K562 (cell line): ENCODE measurements around the gene P4HB. TPM values are rescaled to one million over a fixed set of nuclear protein-coding genes. Genes with fewer than 3 reads are reported as not detected.

ENCODE experiments used
- ATF4 ChIP-seq: fragments of 450-650 bp; formaldehyde crosslinking; IDR thresholded peaks from 2 replicates; pipeline ENCODE4 v1.4.0; 2022; ENCODE audit warnings: mild to moderate bottlenecking, moderate library complexity
- BRF1 ChIP-seq: IDR thresholded peaks from 3 replicates; pipeline ENCODE4 v1.6.1; 2011; ENCODE audit warnings: borderline replicate concordance, mild to moderate bottlenecking; ENCODE audit not compliant: insufficient read length; ENCODE audit errors: extremely low read depth
- CCNT2 ChIP-seq: IDR thresholded peaks from 2 replicates; pipeline ENCODE4 v1.6.1; 2011; ENCODE audit warnings: borderline replicate concordance, low read depth, mild to moderate bottlenecking, moderate library complexity, mixed read lengths, low read length; ENCODE audit not compliant: insufficient read length; ENCODE audit errors: extremely low read depth
- CSDE1 ChIP-seq, 2 experiments: fragments of 450-650 bp; IDR thresholded peaks; 2 replicates each; pipeline ENCODE4 v1.6.1; 2016; ENCODE audit warnings: mild to moderate bottlenecking in 1 of 2
- ETV6 ChIP-seq, 3 experiments: fragments of 150-350 bp in 1 of 3; sonication (generic) in 1 of 3; formaldehyde crosslinking in 1 of 3; IDR thresholded peaks; 2 replicates each; pipeline versions ENCODE4 v1.6.1 to v1.8.0; 2014 to 2022; ENCODE audit warnings: borderline replicate concordance in 2 of 3, low read depth in 2 of 3, antibody characterized with exemption in 1 of 3, low read length in 1 of 3, mild to moderate bottlenecking in 1 of 3, missing genetic modification reagents in 1 of 3
- FOXK1 ChIP-seq: sonication (generic); formaldehyde crosslinking; IDR thresholded peaks from 2 replicates; pipeline ENCODE4 v1.8.0; 2022; ENCODE audit warnings: missing genetic modification reagents, mild to moderate bottlenecking, borderline replicate concordance
- MED1 ChIP-seq: sonication (generic); formaldehyde crosslinking; IDR thresholded peaks from 2 replicates; pipeline ENCODE4 v1.8.1; 2023; ENCODE audit warnings: missing genetic modification reagents, borderline replicate concordance
- NBN ChIP-seq: fragments of 450-650 bp; IDR thresholded peaks from 2 replicates; pipeline ENCODE4 v1.6.1; 2016; ENCODE audit warnings: low read depth, mild to moderate bottlenecking
- NR2C2 ChIP-seq, 2 experiments: fragments of 200-800 bp in 1 of 2; sonication (Bioruptor generic) in 1 of 2; sonication (generic) in 1 of 2; formaldehyde crosslinking in 1 of 2; IDR thresholded peaks; 2 replicates each; pipeline versions ENCODE4 v1.6.1 to v1.8.0; 2016 to 2022; ENCODE audit warnings: mild to moderate bottlenecking in 1 of 2, missing compliant biosample characterization in 1 of 2, missing genetic modification characterization in 1 of 2, missing genetic modification reagents in 1 of 2
- NRF1 ChIP-seq, 2 experiments: fragments of 450-650 bp; IDR thresholded peaks in 1 of 2; conservative IDR thresholded peaks in 1 of 2; 2 replicates each; pipeline ENCODE4 v1.6.1; 2014; ENCODE audit warnings: mild to moderate bottlenecking in 2 of 2
- PYGO2 ChIP-seq: fragments of 450-650 bp; IDR thresholded peaks from 2 replicates; pipeline ENCODE4 v1.6.1; 2016; ENCODE audit warnings: mild to moderate bottlenecking, missing genetic modification characterization, moderate library complexity, missing compliant biosample characterization
- SAFB2 ChIP-seq: fragments of 200-400 bp; formaldehyde crosslinking; IDR thresholded peaks from 2 replicates; pipeline ENCODE4 v1.6.1; 2018; ENCODE audit warnings: borderline replicate concordance, low read length, low read depth, moderate library complexity; ENCODE audit not compliant: severe bottlenecking
- SUPT5H ChIP-seq: fragments of 450-650 bp; IDR thresholded peaks from 2 replicates; pipeline ENCODE4 v1.6.1; 2016
- THRB ChIP-seq: fragments of 450-650 bp; formaldehyde crosslinking; conservative IDR thresholded peaks from 2 replicates; pipeline ENCODE4 v1.4.0; 2022; ENCODE audit warnings: mild to moderate bottlenecking, missing genetic modification characterization
- ZBTB17 ChIP-seq: fragments of 450-650 bp; formaldehyde crosslinking; IDR thresholded peaks from 2 replicates; pipeline ENCODE4 v1.4.0; 2020; ENCODE audit warnings: mild to moderate bottlenecking
- ZNF146 ChIP-seq: IDR thresholded peaks from one replicate; pipeline ENCODE4 v1.6.1; 2018; ENCODE audit warnings: missing compliant biosample characterization; ENCODE audit not compliant: unreplicated experiment
- polyA plus RNA-seq, 8 experiments: library from polyadenylated mRNA; depleted of rRNA in 4 of 8; stranded (reverse) in 5 of 8; unstranded in 3 of 8; fragments of >200 nt; fragmentation: Nextera tagmentation in 2 of 8; fragmentation: Illumina TruSeq in 1 of 8; extraction: Ambion mirVana in 2 of 8; extraction: Trizol in 1 of 8; gene quantifications; 2 replicates each; pipeline versions ENCODE4 v1.2.1 to v1.2.3, GENCODE V29; 2011 to 2014; ENCODE audit warnings: inconsistent platforms in 1 of 8, missing spikeins in 1 of 8
- total RNA-seq, 7 experiments: library from RNA; depleted of rRNA in 6 of 7; stranded (reverse); fragments of >200 nt in 6 of 7; fragmentation: Illumina TruSeq in 2 of 7; extraction: Trizol in 2 of 7; gene quantifications; 2 replicates each; pipeline versions ENCODE4 v1.2.1 to v1.2.3, GENCODE V29; 2011 to 2021; ENCODE audit warnings: low replicate concordance in 1 of 7
- TF ChIP-seq, protein P1 (sequence below): sonication (generic); formaldehyde crosslinking; IDR thresholded peaks from 2 replicates; pipeline ENCODE4 v1.8.0; 2022; ENCODE audit warnings: mild to moderate bottlenecking, missing genetic modification reagents
- TF ChIP-seq, protein P2 (sequence below): fragments of 250-450 bp; sonication (Bioruptor Pico); IDR thresholded peaks from 2 replicates; pipeline ENCODE4 v1.8.0; 2022; ENCODE audit warnings: moderate library complexity, mild to moderate bottlenecking, inconsistent platforms
- TF ChIP-seq, protein P3 (sequence below): fragments of 450-650 bp; IDR thresholded peaks from 2 replicates; pipeline ENCODE4 v1.7.0; 2016; ENCODE audit warnings: borderline replicate concordance

The P4HB gene
- total and polyA plus RNA-seq, 9 of the 15 experiments (the other 6 are each of a cell fraction or from before 2014, with no cell fraction given): 4.4 to 645 (median 325) TPM

DNA sequence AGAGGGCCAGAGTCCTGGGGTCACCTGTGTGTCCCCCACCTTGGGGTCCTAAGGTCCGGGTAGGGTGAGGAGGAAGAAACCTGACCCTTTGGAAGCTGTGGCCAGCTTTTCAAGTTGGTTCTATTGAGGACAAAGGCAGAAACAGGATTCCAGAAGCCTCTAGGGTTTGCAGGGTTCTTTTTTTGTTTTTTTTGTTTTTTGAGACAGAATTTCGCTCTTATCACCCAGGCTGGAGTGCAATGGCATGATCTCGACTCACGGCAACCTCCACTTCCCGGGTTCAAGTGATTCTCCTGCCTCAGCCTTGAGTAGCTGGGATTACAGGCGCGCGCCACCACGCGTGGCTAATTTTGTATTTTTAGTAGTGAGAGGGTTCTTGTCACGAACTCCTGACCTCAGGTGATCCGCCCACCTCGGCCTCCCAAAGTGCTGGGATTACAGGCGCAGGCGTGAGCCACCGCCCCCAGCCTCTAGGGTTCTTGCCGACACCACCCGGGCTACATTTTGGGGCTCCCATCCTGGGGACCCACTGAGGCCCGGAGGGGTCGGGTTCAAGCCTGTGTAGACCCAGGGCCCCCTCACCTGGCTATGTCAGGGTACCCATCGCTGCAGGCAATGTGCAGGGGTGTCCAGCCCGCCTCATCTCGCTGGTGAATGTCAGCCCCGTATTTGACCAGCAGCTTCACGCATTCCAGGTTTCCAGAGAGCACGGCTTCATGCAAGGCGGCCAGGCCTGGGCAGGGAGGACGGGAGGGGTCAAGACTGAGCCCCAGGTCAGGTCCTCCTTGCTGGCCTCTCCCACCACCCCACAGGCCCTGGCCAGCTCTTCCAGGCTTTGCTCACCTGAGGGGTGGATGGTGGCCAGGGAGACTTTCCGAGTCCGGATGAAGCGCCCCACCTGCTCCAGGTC lies 26.2 kb downstream of the P4HB start (continued):
- TF ChIP-seq THRB (CRISPR knock-in tag) (no peak), NRF1 (conservative IDR thresholded peaks at IDR 0.05 in 1 of 2, IDR thresholded peaks at IDR 0.05 in 1 of 2) (peak in 1 of 2 experiments; percentile 38; a peak in 2 of 4 replicates), NBN (no peak), CSDE1 (IDR thresholded peaks at IDR 0.05) (no peak), FOXK1 (CRISPR knock-in tag) (no peak), MED1 (CRISPR knock-in tag) (0 out of 2 replicates have a peak, but pooled peaks have one; percentile 20), PYGO2 (no peak), ZBTB17 (CRISPR knock-in tag) (no peak), ZNF146 (CRISPR knock-in tag) (no peak), SUPT5H (no peak), ETV6 (IDR thresholded peaks at IDR 0.05; ENCODE audit: borderline replicate concordance in 1 of 2, low read depth in 2 of 2, low read length in 1 of 2) (no peak), ETV6 (CRISPR knock-in tag; IDR thresholded peaks at IDR 0.05; ENCODE audit: borderline replicate concordance) (no peak), ATF4 (no peak), SAFB2 (no peak), BRF1 (no peak), NR2C2 (CRISPR knock-in tag; IDR thresholded peaks at IDR 0.05) (0 out of 2 replicates have a peak, but pooled peaks have one; percentile 12), NR2C2 (tag; IDR thresholded peaks at IDR 0.05) (no peak; the same call in none of the 2 replicates), CCNT2 (no peak)
- TF ChIP-seq, protein P1, sequence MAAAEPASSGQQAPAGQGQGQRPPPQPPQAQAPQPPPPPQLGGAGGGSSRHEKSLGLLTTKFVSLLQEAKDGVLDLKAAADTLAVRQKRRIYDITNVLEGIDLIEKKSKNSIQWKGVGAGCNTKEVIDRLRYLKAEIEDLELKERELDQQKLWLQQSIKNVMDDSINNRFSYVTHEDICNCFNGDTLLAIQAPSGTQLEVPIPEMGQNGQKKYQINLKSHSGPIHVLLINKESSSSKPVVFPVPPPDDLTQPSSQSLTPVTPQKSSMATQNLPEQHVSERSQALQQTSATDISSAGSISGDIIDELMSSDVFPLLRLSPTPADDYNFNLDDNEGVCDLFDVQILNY (CRISPR knock-in tag): peak; percentile 9; the same call in 1 of the 2 replicates
- TF ChIP-seq, protein P2, sequence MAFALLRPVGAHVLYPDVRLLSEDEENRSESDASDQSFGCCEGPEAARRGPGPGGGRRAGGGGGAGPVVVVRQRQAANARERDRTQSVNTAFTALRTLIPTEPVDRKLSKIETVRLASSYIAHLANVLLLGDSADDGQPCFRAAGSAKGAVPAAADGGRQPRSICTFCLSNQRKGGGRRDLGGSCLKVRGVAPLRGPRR (CRISPR knock-in tag): no peak
- TF ChIP-seq, protein P3, sequence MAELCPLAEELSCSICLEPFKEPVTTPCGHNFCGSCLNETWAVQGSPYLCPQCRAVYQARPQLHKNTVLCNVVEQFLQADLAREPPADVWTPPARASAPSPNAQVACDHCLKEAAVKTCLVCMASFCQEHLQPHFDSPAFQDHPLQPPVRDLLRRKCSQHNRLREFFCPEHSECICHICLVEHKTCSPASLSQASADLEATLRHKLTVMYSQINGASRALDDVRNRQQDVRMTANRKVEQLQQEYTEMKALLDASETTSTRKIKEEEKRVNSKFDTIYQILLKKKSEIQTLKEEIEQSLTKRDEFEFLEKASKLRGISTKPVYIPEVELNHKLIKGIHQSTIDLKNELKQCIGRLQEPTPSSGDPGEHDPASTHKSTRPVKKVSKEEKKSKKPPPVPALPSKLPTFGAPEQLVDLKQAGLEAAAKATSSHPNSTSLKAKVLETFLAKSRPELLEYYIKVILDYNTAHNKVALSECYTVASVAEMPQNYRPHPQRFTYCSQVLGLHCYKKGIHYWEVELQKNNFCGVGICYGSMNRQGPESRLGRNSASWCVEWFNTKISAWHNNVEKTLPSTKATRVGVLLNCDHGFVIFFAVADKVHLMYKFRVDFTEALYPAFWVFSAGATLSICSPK: peak; percentile 25; the same call in 1 of the 2 replicates
